Esophagus squamous epithelium (tissue), 5 donors: ENCODE measurements around the gene SGK1. TPM values are rescaled to one million over a fixed set of nuclear protein-coding genes. Genes with fewer than 3 reads are reported as not detected.
"Not testable (repeated sequence)": the region's sequence is repeated elsewhere in the genome, so short reads cannot be mapped to it uniquely, and the experiment has no call there.

Experiments used
- DNase-seq: peaks from one replicate; lab custom pipeline; 2025; lab: John Stamatoyannopoulos, UW
- H3K27ac ChIP-seq, 4 donors: fragments of 200-600 bp; sonication (generic); one replicate each; pipeline ENCODE4 v1.5.1; 2016 to 2019; ENCODE audit warnings: mild to moderate bottlenecking in 1 of 4
- H3K27me3 ChIP-seq, 4 donors: fragments of 200-600 bp; sonication (generic); 1 replicate in 3 of 4; 2 replicates in 1 of 4; pipeline versions ENCODE4 v1.5.1 to v1.6.0; 2017 to 2021; ENCODE audit warnings: antibody characterized with exemption in 1 of 4
- H3K36me3 ChIP-seq, 3 donors: fragments of 200-600 bp; sonication (generic); one replicate each; pipeline ENCODE4 v1.5.1; 2016 to 2019
- H3K4me1 ChIP-seq, 3 donors: fragments of 200-600 bp; sonication (generic); one replicate each; pipeline ENCODE4 v1.5.1; 2017 to 2019
- H3K4me3 ChIP-seq, 4 donors: fragments of 200-600 bp; sonication (generic); 1 replicate in 3 of 4; 2 replicates in 1 of 4; pipeline ENCODE4 v1.5.1; 2016 to 2019; ENCODE audit warnings: mild to moderate bottlenecking in 2 of 4, moderate library complexity in 1 of 4
- H3K9me3 ChIP-seq, 3 donors: fragments of 200-600 bp; sonication (generic); one replicate each; pipeline ENCODE4 v1.5.1; 2016 to 2019
- CTCF ChIP-seq, 6 experiments: fragments of 450-650 bp in 4 of 6; fragments of 200-600 bp in 2 of 6; sonication (generic) in 2 of 6; IDR thresholded peaks; one replicate each; pipeline ENCODE4 v1.5.1; 2016 to 2019; ENCODE audit warnings: antibody characterized with exemption in 6 of 6, mild to moderate bottlenecking in 4 of 6, moderate library complexity in 4 of 6
- POLR2A ChIP-seq, 4 donors: fragments of 450-650 bp; IDR thresholded peaks; one replicate each; pipeline ENCODE4 v1.6.1; 2017; ENCODE audit warnings: antibody characterized with exemption in 4 of 4, mild to moderate bottlenecking in 4 of 4, moderate library complexity in 3 of 4
- WGBS, 2 donors: methylation state at CpG; one replicate each; pipeline ENCODE4 v1.1.5; 2018; 5-methylcytosine and 5-hydroxymethylcytosine counted together
- intact Hi-C: fragments of 100-400 bp; cut with DNase I; formaldehyde crosslinking; loops from one replicate; pipeline ENCODE4 v1.15.0; 2022
- total RNA-seq, 4 donors: library from RNA; depleted of rRNA; stranded (reverse); fragments of >200 nt; gene quantifications; one replicate each; pipeline ENCODE4 v1.1.0, GENCODE V29; 2016
- donor health status: DM: yes; HTN: yes; CAD: no.

Gene SGK1
- total RNA-seq, 4 donors from 2014 or later, result 93.8 to 170 (median 154) TPM

GRCh38 chr6:134309227-134309626 is 8.7 kb downstream of the SGK1 start:
- TF ChIP-seq CTCF (IDR thresholded peaks at IDR 0.05), result no peak
- DNase-seq, result no peak
- Histone ChIP-seq H3K9me3 (no peaks in the 10 kb centered on the region), H3K36me3 (no peaks in the 10 kb centered on the region), H3K4me1 (peaks cover 0 to 16% (median 0%) of the 10 kb centered on the region in 3 donors), H3K27me3 (no peaks in the 10 kb centered on the region), H3K27ac (no peak overlapping the region), H3K4me3 (no peak overlapping the region)
- WGBS, 2 donors, result 81 to 83% methylated on average over 3 of the region's 3 CpGs
- intact Hi-C loops, result no loop called here

GRCh38 chr6:134308800-134309199 is 9.1 kb downstream of the SGK1 start:
- H3K9me3 ChIP-seq, result no peaks in the 10 kb centered on the region
- no peak overlapping the region for H3K4me3 ChIP-seq
- WGBS, 2 donors, result 80 to 82% methylated on average over 7 to 9 of the region's 9 CpGs
- no peak for TF ChIP-seq CTCF (IDR thresholded peaks at IDR 0.05)
- TF ChIP-seq POLR2A (IDR thresholded peaks at IDR 0.05), result no peak
- H3K27ac ChIP-seq, result no peak overlapping the region
- no peaks in the 10 kb centered on the region for H3K27me3 ChIP-seq
- intact Hi-C loops, result no loop called here
- no peak for DNase-seq
- H3K4me1 ChIP-seq, result peaks cover 0 to 16% (median 0%) of the 10 kb centered on the region in 3 donors
- no peaks in the 10 kb centered on the region for H3K36me3 ChIP-seq

- WGBS, 2 donors, result 81 to 84% methylated on average over 5 of the region's 5 CpGs
- H3K36me3 ChIP-seq, result no peaks in the 10 kb centered on the region
- H3K4me1 ChIP-seq, result peaks cover 0 to 16% (median 0%) of the 10 kb centered on the region in 3 donors
- H3K9me3 ChIP-seq, result no peaks in the 10 kb centered on the region
- no peak for TF ChIP-seq POLR2A (IDR thresholded peaks at IDR 0.05)
- no peak for TF ChIP-seq CTCF (IDR thresholded peaks at IDR 0.05)
- H3K27me3 ChIP-seq, result no peaks in the 10 kb centered on the region
- DNase-seq, result no peak
- intact Hi-C loops, result no loop called here
- H3K4me3 ChIP-seq, result no peak overlapping the region
- no peak overlapping the region for H3K27ac ChIP-seq
Observed at GRCh38 chr6:134307870-134308269, 10.0 kb downstream of the SGK1 start.

- intact Hi-C loops, result no loop called here
- no peaks in the 10 kb centered on the region for H3K9me3 ChIP-seq
- no peaks in the 10 kb centered on the region for H3K27me3 ChIP-seq
- no peak overlapping the region for H3K4me3 ChIP-seq
- no peak overlapping the region for H3K27ac ChIP-seq
- WGBS, 2 donors, result 60 to 68% methylated on average over 6 of the region's 6 CpGs
- no peak for DNase-seq
- H3K4me1 ChIP-seq, result peaks cover 0 to 16% (median 0%) of the 10 kb centered on the region in 3 donors
- TF ChIP-seq POLR2A (IDR thresholded peaks at IDR 0.05) (no peak), CTCF (IDR thresholded peaks at IDR 0.05) (no peak)
- H3K36me3 ChIP-seq, result no peaks in the 10 kb centered on the region
Observed at GRCh38 chr6:134307075-134307474, 10.8 kb downstream of the SGK1 start.

- WGBS, 2 donors, result 75 to 83% methylated on average over 6 of the region's 6 CpGs
- H3K27ac ChIP-seq, result peak overlapping the region in 1 of 4 donors; percentile 44
- H3K27me3 ChIP-seq, DNase-seq, H3K4me1 ChIP-seq, H3K36me3 ChIP-seq, H3K4me3 ChIP-seq, intact Hi-C loops, H3K9me3 ChIP-seq: not testable (repeated sequence)
Observed at GRCh38 chr6:134304381-134304780, 13.5 kb downstream of the SGK1 start.

- peak overlapping the region in 2 of 4 donors; percentile 14 to 44 for H3K27ac ChIP-seq
- no peak overlapping the region for H3K4me3 ChIP-seq
- intact Hi-C loops, result no loop called here
- peaks cover 0 to 10% (median 5%) of the 10 kb centered on the region in 3 donors for H3K4me1 ChIP-seq
- no peaks in the 10 kb centered on the region for H3K27me3 ChIP-seq
- WGBS, 2 donors, result 67 to 76% methylated on average over 6 of the region's 6 CpGs
- H3K9me3 ChIP-seq, result no peaks in the 10 kb centered on the region
- TF ChIP-seq CTCF (IDR thresholded peaks at IDR 0.05) (no peak), POLR2A (IDR thresholded peaks at IDR 0.05) (no peak)
- no peak for DNase-seq
- no peaks in the 10 kb centered on the region for H3K36me3 ChIP-seq
Observed at GRCh38 chr6:134303891-134304290, 14.0 kb downstream of the SGK1 start.
